Measurements from ENCODE around the gene RIMBP2.

The RIMBP2 gene

DNA sequence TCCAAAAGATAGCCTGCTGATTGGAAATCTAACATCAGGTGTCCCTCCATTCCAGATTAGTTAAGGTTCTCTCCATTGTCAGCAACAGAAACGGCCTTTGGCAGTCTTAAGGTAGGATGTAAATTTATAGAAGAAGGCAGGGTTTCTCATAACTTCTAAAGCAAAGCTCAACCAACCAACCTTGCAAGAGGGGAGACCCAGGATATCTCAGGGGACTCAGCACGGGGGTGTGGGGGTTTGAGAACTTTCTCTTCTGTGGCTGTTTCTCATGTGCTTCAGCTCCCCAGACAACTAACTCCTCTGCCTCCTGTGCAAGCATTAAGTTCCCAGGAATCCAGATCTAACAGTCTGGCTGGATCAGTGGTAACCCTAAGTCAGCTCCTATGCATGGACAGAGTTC, 148.1 kb downstream of the RIMBP2 start:
- DNase-seq (ENCODE audit: low read depth) = no peak

DNA sequence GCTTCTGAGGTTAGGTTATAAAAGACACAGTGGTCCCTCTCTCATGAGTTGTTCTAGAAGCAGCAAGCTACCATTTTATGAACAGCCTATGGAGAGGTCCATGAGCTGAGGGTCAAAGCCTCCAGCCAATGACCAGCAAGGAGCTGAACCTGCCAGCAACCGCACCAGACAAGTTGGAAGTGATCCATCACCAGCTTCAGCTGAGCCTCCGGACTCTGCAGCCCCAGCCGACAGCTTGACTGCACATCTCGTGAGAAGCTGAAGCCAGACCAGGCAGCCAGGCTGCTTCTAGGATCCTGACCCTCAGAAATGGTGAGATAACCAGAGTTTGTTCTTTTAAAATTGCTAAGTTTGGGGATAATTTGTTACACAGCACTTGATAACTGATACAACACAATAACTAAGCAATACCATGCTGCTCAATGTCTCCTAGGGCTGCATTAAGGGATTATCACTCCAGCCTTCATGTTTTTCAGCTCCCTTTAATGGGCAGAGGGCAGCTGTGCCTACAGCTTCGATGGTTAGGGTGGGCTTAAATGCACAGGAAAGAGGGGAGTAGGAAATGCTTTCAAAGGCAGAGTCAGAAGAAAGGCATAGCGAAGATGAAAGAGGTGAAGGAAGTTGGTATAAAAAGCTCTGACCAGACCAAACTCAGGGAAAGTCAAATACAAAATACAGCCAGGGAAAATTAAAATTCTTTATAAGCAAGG, 149.5 kb downstream of the RIMBP2 start:
- DNase-seq (ENCODE audit: low read depth) = no peak

DNA sequence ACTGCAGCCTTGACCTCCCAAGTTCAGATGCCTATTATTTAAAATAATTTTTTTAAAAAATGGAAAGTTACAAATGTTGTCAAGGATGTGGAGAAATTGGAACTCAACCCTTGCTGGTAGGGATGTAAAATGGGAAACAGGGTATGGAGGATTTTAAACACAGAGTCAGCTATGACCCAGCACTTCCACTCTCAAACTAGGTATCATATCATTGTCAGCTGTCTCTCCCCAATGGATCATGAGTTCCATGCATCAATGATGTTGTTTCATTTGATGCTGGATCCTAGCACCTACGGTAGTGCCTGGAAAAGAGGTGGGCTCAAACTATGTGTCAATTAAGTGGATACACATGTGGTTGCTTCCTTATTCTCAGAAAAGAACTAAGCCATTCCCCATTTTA, 150.9 kb downstream of the RIMBP2 start:
- no peak for DNase-seq (ENCODE audit: low read depth)

GRCh38 chr12:130563323-130563722, 152.8 kb downstream of the RIMBP2 start:
- no peak for DNase-seq (ENCODE audit: low read depth)

DNA sequence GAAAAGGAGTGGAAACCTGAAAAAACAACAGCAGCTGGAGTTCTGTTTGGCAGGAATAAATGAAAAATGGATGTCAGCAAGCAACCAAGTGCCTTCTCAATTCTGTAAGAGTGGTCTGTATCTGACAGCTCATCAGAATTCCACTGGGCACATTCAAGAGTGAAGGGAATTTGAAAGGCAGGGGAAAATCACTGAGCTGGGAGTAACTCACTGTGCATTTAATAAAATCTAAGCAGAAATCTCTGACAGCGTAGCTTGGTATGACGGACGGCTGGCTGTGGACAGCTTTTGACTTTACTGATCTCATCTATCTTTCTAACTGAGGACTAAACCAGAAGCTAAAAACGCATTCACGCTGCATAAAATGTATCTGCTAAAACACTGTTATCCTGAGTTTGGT, 153.4 kb downstream of the RIMBP2 start:
- DNase-seq (ENCODE audit: low read depth) = no peak

- DNase-seq (ENCODE audit: low read depth) = no peak
Measured at GRCh38 chr12:130560321-130560720, 155.8 kb downstream of the RIMBP2 start.

DNA sequence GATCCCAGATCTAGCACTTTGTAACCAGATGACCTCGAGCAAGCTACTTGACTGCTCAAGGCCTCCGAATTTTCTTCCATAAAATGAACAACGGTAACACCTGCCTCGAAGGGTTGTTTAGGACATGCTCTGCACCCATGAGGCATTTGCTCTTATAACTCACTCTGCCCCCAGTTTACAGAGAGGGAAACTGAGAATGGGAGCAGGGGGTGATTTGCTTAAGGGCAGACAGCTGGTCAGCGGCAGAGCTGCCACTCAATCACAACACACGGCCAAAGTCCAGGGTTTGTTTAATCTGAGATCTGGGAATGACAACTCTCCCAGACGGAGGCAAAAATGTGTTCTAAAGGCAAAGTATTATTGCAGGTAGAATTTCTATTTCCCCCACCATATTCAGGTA, 156.3 kb downstream of the RIMBP2 start:
- DNase-seq (ENCODE audit: low read depth) = no peak

- DNase-seq (ENCODE audit: low read depth) = no peak
Measured at GRCh38 chr12:130557886-130558765, 158.0 kb downstream of the RIMBP2 start.

DNA sequence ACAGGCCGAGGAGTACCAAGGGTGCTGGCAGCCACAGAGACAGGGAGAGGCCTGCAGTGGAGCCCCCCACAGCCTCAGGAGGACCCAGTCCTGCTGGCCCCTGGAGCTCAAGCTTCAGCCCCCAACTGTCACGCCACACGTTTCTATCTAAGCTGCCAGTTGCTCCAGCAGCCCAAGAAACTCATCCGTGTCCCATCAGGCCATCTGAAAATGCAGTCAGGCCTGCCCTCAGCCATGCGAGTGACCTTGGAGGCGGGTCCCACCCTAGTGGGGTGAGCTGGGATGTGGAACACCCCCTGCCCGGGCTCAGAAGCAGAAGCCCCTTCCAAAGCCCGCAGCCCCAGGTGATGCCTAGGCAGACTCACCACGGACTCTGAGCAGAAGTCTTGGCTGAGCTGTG, 158.9 kb downstream of the RIMBP2 start:
- no peak for DNase-seq (ENCODE audit: low read depth)

- DNase-seq (ENCODE audit: low read depth) = no peak
Measured at GRCh38 chr12:130556486-130557055, 159.5 kb downstream of the RIMBP2 start.

DNA sequence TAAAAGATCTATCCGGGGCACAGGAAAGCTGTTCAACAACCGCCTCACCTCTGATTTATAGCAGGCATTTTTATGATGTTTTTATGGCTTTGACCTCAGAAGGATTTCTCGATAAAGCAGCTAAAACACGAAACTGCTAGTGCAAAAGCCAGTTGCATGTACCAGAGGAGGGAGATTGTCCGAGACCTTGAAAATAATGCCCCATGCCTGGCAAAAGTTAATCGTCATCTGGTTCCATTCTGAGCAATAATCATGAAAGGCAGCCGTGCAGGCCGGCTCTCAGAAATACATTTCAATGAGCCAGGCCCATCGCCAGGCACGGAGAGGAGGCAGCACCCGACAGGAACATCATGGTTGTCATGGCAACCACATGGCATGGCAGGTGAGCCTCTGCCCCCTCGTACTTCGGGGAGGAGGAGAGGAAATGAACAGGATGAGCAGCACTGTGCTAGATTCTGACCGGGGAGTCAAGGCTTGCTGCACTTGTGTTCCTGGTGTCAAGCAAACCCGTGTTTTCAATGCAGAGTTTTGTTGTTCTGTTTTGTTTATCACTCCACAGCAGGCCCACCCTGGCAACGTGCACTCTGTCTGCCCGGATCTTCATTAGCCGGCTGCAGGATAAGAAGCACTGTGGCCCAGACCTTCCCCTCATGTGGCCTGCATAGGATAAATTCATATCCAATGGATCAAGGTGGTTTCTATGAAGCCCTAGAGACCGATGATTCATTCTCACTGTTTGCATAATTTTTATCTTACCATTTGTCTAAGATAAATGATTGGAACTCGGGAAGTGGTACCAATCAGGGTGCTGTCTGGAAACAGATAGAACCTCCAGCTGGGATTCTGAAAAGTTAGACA, 160.2 kb downstream of the RIMBP2 start:
- DNase-seq (ENCODE audit: low read depth) = no peak

- no peak for DNase-seq (ENCODE audit: low read depth)
Measured at GRCh38 chr12:130555221-130555620, 160.9 kb downstream of the RIMBP2 start.

DNA sequence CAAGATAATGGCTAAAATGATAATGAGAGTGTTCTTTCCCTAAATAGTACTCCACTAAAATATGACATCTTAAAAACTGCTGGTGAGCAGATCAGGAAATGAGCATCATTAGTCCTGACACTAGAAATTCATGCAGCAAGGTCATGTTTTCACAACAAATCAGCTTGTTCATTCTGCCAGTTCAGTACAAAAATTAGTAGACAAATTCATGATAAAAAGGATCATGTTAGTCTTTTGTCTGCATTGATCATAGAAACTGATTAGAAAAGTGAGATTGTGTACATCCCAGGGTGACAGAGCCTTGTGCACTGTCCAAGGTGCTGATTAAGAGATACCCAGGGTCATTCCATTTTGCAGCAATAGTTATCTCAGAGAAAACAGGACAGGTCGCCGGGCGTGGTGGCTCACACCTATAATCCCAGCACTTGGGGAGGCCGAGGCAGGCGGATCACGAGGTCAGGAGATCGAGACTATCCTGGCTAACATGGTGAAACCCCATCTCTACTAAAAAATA, 163.6 kb downstream of the RIMBP2 start:
- no peak for DNase-seq (ENCODE audit: low read depth)

DNA sequence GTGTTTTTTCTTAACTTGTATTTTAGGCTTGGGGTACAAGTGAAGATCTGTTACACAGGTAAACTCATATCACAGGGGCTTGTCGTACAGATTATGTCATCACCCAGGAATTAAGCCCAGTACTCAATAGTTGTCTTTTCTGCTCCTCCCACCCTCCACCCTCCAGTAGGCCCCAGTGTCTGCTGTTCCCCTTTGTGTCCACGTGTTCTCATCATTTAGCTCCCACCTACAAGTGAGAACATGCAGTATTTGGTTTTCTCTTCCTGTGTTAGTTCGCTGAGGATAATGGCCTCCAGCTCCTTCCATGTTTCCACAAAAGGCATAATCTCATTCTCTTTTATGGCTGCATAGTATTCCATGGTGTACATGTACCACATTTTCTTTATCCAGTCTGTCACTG, 166.7 kb downstream of the RIMBP2 start:
- no peak for DNase-seq (ENCODE audit: low read depth)

GRCh38 chr12:130547480-130548155, 168.5 kb downstream of the RIMBP2 start:
- no peak for DNase-seq (ENCODE audit: low read depth)

DNA sequence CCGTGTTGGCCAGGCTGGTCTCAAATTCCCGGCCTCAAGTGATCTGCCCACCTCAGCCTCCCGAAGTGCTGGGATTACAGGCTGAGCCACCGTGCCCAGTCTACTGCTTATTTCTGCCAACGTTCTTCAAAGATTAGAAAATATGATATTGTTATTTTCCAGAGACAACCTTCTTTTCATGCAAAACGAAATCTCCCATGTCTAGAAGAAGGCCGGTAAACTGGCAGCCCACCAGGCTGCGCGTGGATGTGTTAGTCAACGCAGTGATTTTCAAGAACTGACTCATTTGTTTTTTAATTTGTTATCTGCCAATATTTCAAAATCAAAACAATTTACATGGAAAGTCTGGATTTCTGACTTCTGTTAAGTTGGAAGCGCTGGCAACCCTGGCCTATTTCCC, 169.6 kb downstream of the RIMBP2 start:
- no peak for DNase-seq (ENCODE audit: low read depth)

- no peak for DNase-seq (ENCODE audit: low read depth)
Measured at GRCh38 chr12:130545475-130545874, 170.6 kb downstream of the RIMBP2 start.

DNA sequence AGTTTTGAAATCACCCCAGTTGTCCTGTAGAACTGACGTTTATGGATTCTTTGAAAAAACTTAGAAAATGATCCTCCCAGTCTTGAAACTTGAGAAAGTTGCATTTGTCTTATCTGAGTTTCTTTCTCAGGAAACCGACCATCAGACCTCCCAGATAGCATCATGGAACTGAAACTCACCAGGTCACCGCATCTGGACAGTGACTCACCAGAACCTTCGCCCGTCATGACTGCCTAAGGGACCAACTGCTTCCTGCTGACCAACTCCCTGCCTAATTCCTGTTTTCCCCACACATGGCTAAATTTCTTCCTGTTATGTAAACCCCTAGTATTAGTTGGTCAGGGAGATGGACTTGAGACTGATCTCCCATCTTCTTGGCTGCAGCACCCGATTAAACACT, 175.7 kb downstream of the RIMBP2 start:
- DNase-seq (ENCODE audit: low read depth) = no peak

- no peak for DNase-seq (ENCODE audit: low read depth)
Measured at GRCh38 chr12:130538343-130539095, 177.6 kb downstream of the RIMBP2 start.

DNA sequence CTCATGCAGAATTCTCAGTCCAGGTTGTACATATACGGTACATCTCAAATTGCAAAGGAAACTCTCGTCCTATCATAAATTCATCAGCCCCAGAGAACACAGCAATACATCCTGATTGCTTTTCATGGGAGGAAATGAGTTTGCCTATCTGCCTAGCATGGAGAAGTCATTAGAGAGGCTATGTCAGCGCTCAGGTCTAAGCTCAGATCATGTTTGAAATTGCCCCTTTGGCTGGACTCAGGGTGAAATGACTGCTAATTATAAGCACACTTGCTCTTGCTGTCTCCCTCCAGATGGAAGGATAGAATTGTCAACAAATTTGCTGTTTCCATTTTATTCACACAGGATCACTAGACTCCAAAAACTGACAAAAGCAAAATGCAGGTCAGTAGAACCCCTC, 178.4 kb downstream of the RIMBP2 start:
- DNase-seq (ENCODE audit: low read depth) = no peak

DNA sequence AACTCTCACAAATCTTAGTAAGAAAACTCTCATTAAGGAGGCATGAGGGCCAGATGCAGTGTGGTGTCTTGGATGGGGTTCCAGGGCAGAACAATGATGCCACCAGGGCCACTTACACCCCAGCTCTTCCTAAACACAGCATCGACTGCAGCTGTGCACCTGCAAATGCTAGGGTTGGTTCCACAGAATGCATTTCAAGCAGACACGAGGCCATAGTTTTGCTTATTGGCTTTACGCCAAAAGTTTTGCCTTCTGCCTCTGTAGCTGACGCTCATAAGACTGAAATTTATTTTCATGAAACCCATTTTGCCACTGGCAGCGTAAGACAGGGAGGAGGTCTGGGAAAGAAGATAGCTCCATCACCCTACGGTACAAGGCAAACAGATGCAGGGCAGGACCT, 179.0 kb downstream of the RIMBP2 start:
- no peak for DNase-seq (ENCODE audit: low read depth)

Measured in stromal cell of bone marrow (primary cell).